ENCODE measurements around the gene NOD1. TPM values are rescaled to one million over a fixed set of nuclear protein-coding genes. Genes with fewer than 3 reads are reported as not detected.

The NOD1 gene
- total and polyA plus RNA-seq, 2 of the 8 experiments (the other 6 are each of a cell fraction or from before 2014, with no cell fraction given): 3.8 to 6.5 TPM

- Histone ChIP-seq H3K36me3 (ENCODE audit: control insufficient read depth in 2 of 4, insufficient read depth in 4 of 4, low read length in 3 of 4) (peaks cover 0 to 8% (median 0%) of the 10 kb centered on the region in 4 experiments; a peak in 2 of 8 replicates), H4K20me1 (replicated peaks in 1 of 2; ENCODE audit: control insufficient read depth in 1 of 2, insufficient read depth in 2 of 2, low read length in 2 of 2) (peaks cover 3 to 8% of the 10 kb centered on the region in 2 experiments), H3K4me2 (ENCODE audit: insufficient read depth in 1 of 2, low read depth in 2 of 2, low read length in 2 of 2) (peak within 1 kb of the TSS; percentile 85 to 89), H2BK120ac (replicated peaks; ENCODE audit: low read depth, low read length) (peak within 1 kb of the TSS; percentile 47), H4K5ac (ENCODE audit: insufficient read length, low read depth, low read length) (peak within 1 kb of the TSS; percentile 96), H2AFZ (ENCODE audit: low read length) (peak within 1 kb of the TSS; percentile 83), H3K27me3 (replicated peaks in 1 of 4; ENCODE audit: control insufficient read depth in 3 of 4, extremely low read depth in 1 of 4, insufficient read depth in 3 of 4, low read length in 3 of 4) (no peaks in the 10 kb centered on the region), H3K9ac (replicated peaks in 1 of 4; ENCODE audit: extremely low read depth in 1 of 4, low read depth in 3 of 4, low read length in 3 of 4) (peak within 1 kb of the TSS; percentile 88 to 93 (median 91)), H3K23ac (ENCODE audit: insufficient read length) (no peak within 1 kb of the TSS), H3K56ac (replicated peaks; ENCODE audit: insufficient read length, low read depth, low read length) (peak within 1 kb of the TSS; percentile 74), H2BK20ac (ENCODE audit: low read length) (no peak within 1 kb of the TSS), H2BK12ac (ENCODE audit: low read depth, low read length) (no peak within 1 kb of the TSS), H3K79me2 (ENCODE audit: control insufficient read depth in 1 of 2, insufficient read depth in 2 of 2, low read length in 2 of 2) (peaks cover 9 to 50% of the 10 kb centered on the region in 2 experiments), H3K27ac (ENCODE audit: low read depth, low read length) (peak within 1 kb of the TSS; percentile 86), H3K18ac (ENCODE audit: extremely low read depth, low read length) (peak within 1 kb of the TSS; percentile 91), H3K23me2 (ENCODE audit: low read depth, low read length) (peaks cover 4% of the 10 kb centered on the region; the same call in 1 of the 2 replicates), H3K4me1 (replicated peaks in 1 of 4; ENCODE audit: control insufficient read depth in 3 of 4, insufficient read depth in 4 of 4, low read length in 3 of 4) (peaks cover 0 to 6% (median 3%) of the 10 kb centered on the region in 4 experiments; a peak in 4 of 7 replicates), H3K4ac (replicated peaks; ENCODE audit: insufficient read length, low read depth, low read length) (peak within 1 kb of the TSS; percentile 76), H2AK5ac (ENCODE audit: low read depth, low read length) (no peak within 1 kb of the TSS), H3K9me3 (ENCODE audit: insufficient read depth in 2 of 2, low read depth in 1 of 2, low read length in 1 of 2) (no peaks in the 10 kb centered on the region), H4K8ac (ENCODE audit: extremely low read depth, insufficient read depth, low read length) (peak within 1 kb of the TSS; percentile 97), H3K4me3 (ENCODE audit: extremely low read depth in 1 of 4, insufficient read depth in 2 of 4, low read depth in 3 of 4, low read length in 4 of 4) (peak within 1 kb of the TSS; percentile 85 to 95 (median 90)), H3K79me1 (ENCODE audit: low read depth, low read length) (peaks cover 13% of the 10 kb centered on the region), H2BK15ac (ENCODE audit: low read length) (no peak within 1 kb of the TSS), H4K91ac (replicated peaks; ENCODE audit: insufficient read length, low read length) (peak within 1 kb of the TSS; percentile 96), H2BK5ac (ENCODE audit: low read depth, low read length) (no peak within 1 kb of the TSS; the same call in 1 of the 2 replicates), H3K14ac (ENCODE audit: insufficient read length) (peak within 1 kb of the TSS; percentile 8)
- FAIRE-seq: no peak
- 2% methylated on average over 59 of the region's 64 CpGs; no CpG with 5 or more reads in 1 of the 2 experiments for WGBS, 2 experiments (ENCODE audit: extremely low coverage in 1 of 2, insufficient coverage in 1 of 2, insufficient read length in 1 of 2, insufficient replicate concordance in 2 of 2, low coverage in 1 of 2, low lambda C conversion rate in 2 of 2, missing lambda C conversion rate in 1 of 2)
- CTCF ChIA-PET (ENCODE audit: partially characterized antibody): interaction anchor here (0.6 to 0.8 kb wide), 2 partner anchors 60 to 83 kb away, joined by 3 read pairs; no protein-coding TSS in a partner anchor
- peak; percentile 94 to 95 for DNase-seq (ENCODE audit: low read depth in 1 of 2, low spot score in 2 of 2)
- POLR2A ChIA-PET (ENCODE audit: partially characterized antibody): interaction anchor here (0.6 to 2.0 kb wide), 5 partner anchors 10 to 94 kb away, joined by 3 to 14 read pairs (median 3); no protein-coding TSS in a partner anchor
- TF ChIP-seq TAF1 (IDR thresholded peaks at IDR 0.05; ENCODE audit: low read depth, low read length) (peak; percentile 93), YY1 (IDR thresholded peaks at IDR 0.05; ENCODE audit: low read depth, low read length) (0 out of 2 replicates have a peak, but pooled peaks have one; percentile 20), CHD2 (IDR thresholded peaks at IDR 0.05; ENCODE audit: low read length) (peak; percentile 79), SUZ12 (IDR thresholded peaks at IDR 0.05; ENCODE audit: low read length) (no peak), GABPA (IDR thresholded peaks at IDR 0.05; ENCODE audit: borderline replicate concordance, insufficient read depth, low read length) (peak; percentile 23; the same call in 1 of the 2 replicates), PHF8 (conservative IDR thresholded peaks at IDR 0.05; ENCODE audit: low read depth, low read length) (peak; percentile 86), CTBP2 (IDR thresholded peaks at IDR 0.05; ENCODE audit: borderline replicate concordance, insufficient read depth, insufficient read length, low read length) (no peak)
These were observed 26.0 kb upstream of the NOD1 start, which contains the start of gene GGCT for GRCh38 chr7:30504301-30505173. Gene GGCT, minus strand, starts transcription at chr7:30504829. Its CDS starts 120 bp downstream, at chr7:30504709.

Measured in H1 (cell line).